ENCODE data around the gene WIZ. TPM values are rescaled to one million over a fixed set of nuclear protein-coding genes. Genes with fewer than 3 reads are reported as not detected.

Gene WIZ
- 10 to 100 TPM; 16.6 to 39.1 (median 25.8) TPM for total RNA-seq
- 10 to 100 TPM; 16.6 to 22.9 (median 20.7) TPM for polyA plus RNA-seq
- long read RNA-seq, donor 1, partial matches to known transcripts = 8 of 17 reads
- long read RNA-seq, donor 1, other reads (novel, unspliced or antisense) = 9 of 17 reads
- long read RNA-seq, donor 2, full-length matches to known transcripts = 1 of 68 reads
- long read RNA-seq, donor 2, partial matches to known transcripts = 62 of 68 reads
- long read RNA-seq, donor 2, other reads (novel, unspliced or antisense) = 5 of 68 reads

GRCh38 chr19:15449620-15450527 is at the start of gene WIZ:
Gene WIZ (minus strand): TSS chr19:15449956. CDS start chr19:15448307, 1,649 bp downstream.
- TF ChIP-seq, protein P1, sequence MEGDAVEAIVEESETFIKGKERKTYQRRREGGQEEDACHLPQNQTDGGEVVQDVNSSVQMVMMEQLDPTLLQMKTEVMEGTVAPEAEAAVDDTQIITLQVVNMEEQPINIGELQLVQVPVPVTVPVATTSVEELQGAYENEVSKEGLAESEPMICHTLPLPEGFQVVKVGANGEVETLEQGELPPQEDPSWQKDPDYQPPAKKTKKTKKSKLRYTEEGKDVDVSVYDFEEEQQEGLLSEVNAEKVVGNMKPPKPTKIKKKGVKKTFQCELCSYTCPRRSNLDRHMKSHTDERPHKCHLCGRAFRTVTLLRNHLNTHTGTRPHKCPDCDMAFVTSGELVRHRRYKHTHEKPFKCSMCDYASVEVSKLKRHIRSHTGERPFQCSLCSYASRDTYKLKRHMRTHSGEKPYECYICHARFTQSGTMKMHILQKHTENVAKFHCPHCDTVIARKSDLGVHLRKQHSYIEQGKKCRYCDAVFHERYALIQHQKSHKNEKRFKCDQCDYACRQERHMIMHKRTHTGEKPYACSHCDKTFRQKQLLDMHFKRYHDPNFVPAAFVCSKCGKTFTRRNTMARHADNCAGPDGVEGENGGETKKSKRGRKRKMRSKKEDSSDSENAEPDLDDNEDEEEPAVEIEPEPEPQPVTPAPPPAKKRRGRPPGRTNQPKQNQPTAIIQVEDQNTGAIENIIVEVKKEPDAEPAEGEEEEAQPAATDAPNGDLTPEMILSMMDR (IDR thresholded peaks at IDR 0.05) = no peak
- Histone ChIP-seq H3K36me3 (ENCODE audit: insufficient read depth in 1 of 2, low read depth in 1 of 2) (no peaks in the 10 kb centered on the region), H3K4me3 (peak within 1 kb of the TSS; percentile 78), H3K27ac (peak within 1 kb of the TSS; percentile 78), H3K9me3 (no peaks in the 10 kb centered on the region), H3K27me3 (ENCODE audit: insufficient read depth in 3 of 3, low read length in 2 of 3) (peaks cover 0 to under 1% (median 0%) of the 10 kb centered on the region in 3 donors), H3K4me1 (peaks cover 27% of the 10 kb centered on the region)
- ATAC-seq (peak; percentile 16 to 42 (median 18)), DNase-seq (peak; percentile 91 to 94)
- 1% methylated on average over 20 to 75 of the region's 77 CpGs for WGBS, 3 donors
- intact Hi-C loops (cut with DNase I) = loop anchor here (2.0 to 10.0 kb wide), 6 partner anchors 73 to 275 kb away; partner anchors contain the start of gene AKAP8 (in 1 of the 2)

DNA sequence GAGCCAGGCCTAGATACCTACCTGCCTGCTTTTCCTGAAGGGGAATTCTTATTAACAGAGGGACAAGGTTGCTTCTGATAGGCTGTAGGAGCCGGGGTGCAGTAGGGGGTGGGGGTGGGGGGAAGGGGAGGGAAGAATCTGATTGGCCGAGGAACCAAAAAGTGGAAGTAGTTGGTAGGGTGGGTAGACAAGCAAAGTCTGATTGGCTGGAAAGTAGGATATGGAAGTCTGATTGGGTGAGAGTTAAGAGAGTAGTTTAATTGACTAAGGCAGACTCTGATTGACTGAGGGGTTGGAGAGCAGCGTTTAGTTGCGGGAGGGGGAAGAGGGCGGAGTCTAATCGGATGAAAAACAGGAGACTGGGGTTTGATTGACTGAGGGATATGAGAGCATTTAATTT is 49.2 kb upstream of the WIZ start:
- TF ChIP-seq, protein P1 (IDR thresholded peaks at IDR 0.05) = no peak
- intact Hi-C loops (cut with DNase I) = no loop called here
- Histone ChIP-seq H3K27me3 (ENCODE audit: insufficient read depth in 3 of 3, low read length in 2 of 3) (peaks cover 0 to 13% (median 0%) of the 10 kb centered on the region in 3 donors), H3K4me1 (no peaks in the 10 kb centered on the region), H3K36me3 (ENCODE audit: insufficient read depth in 1 of 2, low read depth in 1 of 2) (no peaks in the 10 kb centered on the region), H3K27ac (no peak overlapping the region), H3K4me3 (no peak overlapping the region), H3K9me3 (no peaks in the 10 kb centered on the region)
- ATAC-seq = no peak
- 48 to 58% (median 48%) methylated on average over 6 of the region's 6 CpGs for WGBS, 3 donors
- no peak for DNase-seq

GRCh38 chr19:15498156-15498858 is 48.6 kb upstream of the WIZ start:
- no peaks in the 10 kb centered on the region for H3K9me3 ChIP-seq
- DNase-seq (no peak), ATAC-seq (no peak)
- intact Hi-C loops (cut with DNase I) = no loop called here
- H3K27ac ChIP-seq = no peak overlapping the region
- no peaks in the 10 kb centered on the region for H3K4me1 ChIP-seq
- H3K27me3 ChIP-seq (ENCODE audit: insufficient read depth in 3 of 3, low read length in 2 of 3) = peaks cover 0 to 13% (median 0%) of the 10 kb centered on the region in 3 donors
- H3K4me3 ChIP-seq = no peak overlapping the region
- 53 to 67% (median 58%) methylated on average over 10 of the region's 10 CpGs for whole genome bisulfite sequencing, 3 donors
- TF ChIP-seq, protein P1 (IDR thresholded peaks at IDR 0.05) = no peak
- H3K36me3 ChIP-seq (ENCODE audit: insufficient read depth in 1 of 2, low read depth in 1 of 2) = no peaks in the 10 kb centered on the region

DNA sequence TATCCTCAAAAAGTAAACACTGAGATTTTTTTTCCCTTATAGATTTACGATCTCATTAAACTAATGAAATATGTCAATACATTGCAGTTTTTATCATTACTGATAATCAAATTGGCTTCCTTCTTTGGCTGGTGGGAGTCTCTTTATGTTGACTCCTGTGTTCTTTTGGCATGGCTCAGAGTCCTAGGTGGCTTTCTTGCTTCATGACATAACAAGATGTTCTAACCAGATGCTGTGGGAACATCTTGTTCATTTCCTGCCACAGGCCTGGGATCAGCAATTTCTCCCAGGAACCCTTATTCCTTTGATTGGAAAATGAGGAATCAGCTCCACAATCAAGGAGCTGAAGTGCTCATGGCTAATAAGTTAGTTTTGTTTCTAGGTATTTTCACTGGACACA is 45.4 kb upstream of the WIZ start:
- Histone ChIP-seq H3K27ac (no peak overlapping the region), H3K9me3 (no peaks in the 10 kb centered on the region), H3K36me3 (ENCODE audit: insufficient read depth in 1 of 2, low read depth in 1 of 2) (no peaks in the 10 kb centered on the region), H3K27me3 (ENCODE audit: insufficient read depth in 3 of 3, low read length in 2 of 3) (peaks cover 0 to 5% (median 0%) of the 10 kb centered on the region in 3 donors), H3K4me3 (no peak overlapping the region), H3K4me1 (no peaks in the 10 kb centered on the region)
- intact Hi-C loops (cut with DNase I) = no loop called here
- TF ChIP-seq, protein P1 (IDR thresholded peaks at IDR 0.05) = no peak
- WGBS, 3 donors = 72 to 87% (median 79%) methylated on average over 1 of the region's 1 CpG
- peak in 2 of 4 donors; percentile 45 to 64 for ATAC-seq
- no peak for DNase-seq

All from psoas muscle (tissue), 8 donors.